Subcutaneous abdominal adipose tissue (tissue), 5 donors: Measurements from ENCODE around the gene CYS1.

Experiments
- H3K27ac ChIP-seq: one replicate; pipeline ENCODE4 v1.7.0; 2013; ENCODE audit warnings: low read depth, mild to moderate bottlenecking, inconsistent platforms, low read length, moderate library complexity
- H3K27me3 ChIP-seq, 5 donors: one replicate each; pipeline ENCODE4 v1.7.0; 2013; ENCODE audit warnings: low read length in 5 of 5, inconsistent platforms in 1 of 5; ENCODE audit not compliant: control insufficient read depth in 5 of 5, insufficient read depth in 4 of 5
- H3K36me3 ChIP-seq, 5 donors: one replicate each; pipeline ENCODE4 v1.7.0; 2013; ENCODE audit warnings: low read length in 5 of 5; ENCODE audit not compliant: control insufficient read depth in 5 of 5, insufficient read depth in 5 of 5
- H3K4me1 ChIP-seq, 5 donors: one replicate each; pipeline ENCODE4 v1.7.0; 2013; ENCODE audit warnings: low read length in 5 of 5, mild to moderate bottlenecking in 3 of 5, moderate library complexity in 1 of 5; ENCODE audit not compliant: control insufficient read depth in 5 of 5, insufficient read depth in 5 of 5
- H3K4me3 ChIP-seq, 5 donors: one replicate each; pipeline ENCODE4 v1.7.0; 2013; ENCODE audit warnings: low read length in 5 of 5, low read depth in 1 of 5
- H3K9ac ChIP-seq, 5 donors: one replicate each; pipeline ENCODE4 v1.7.0; 2013; ENCODE audit warnings: low read length in 5 of 5, mild to moderate bottlenecking in 4 of 5, moderate library complexity in 3 of 5
- H3K9me3 ChIP-seq, 5 donors: one replicate each; pipeline ENCODE4 v1.7.0; 2013; ENCODE audit warnings: low read length in 5 of 5; ENCODE audit not compliant: control insufficient read depth in 5 of 5
- donor health status: healthy.
- donor health status: healthy.
- donor health status: healthy.
- donor health status: healthy.
- donor health status: healthy.

Gene CYS1

GRCh38 chr2:10026940-10027569, 53.2 kb downstream of the CYS1 start:
- Histone ChIP-seq H3K9me3 (no peaks in the 10 kb centered on the region), H3K27me3 (no peaks in the 10 kb centered on the region), H3K36me3 (no peaks in the 10 kb centered on the region), H3K27ac (peak overlapping the region; percentile 63), H3K4me3 (no peak overlapping the region), H3K9ac (peak overlapping the region in 1 of 5 donors; percentile 26), H3K4me1 (peaks cover 20 to 38% (median 35%) of the 10 kb centered on the region in 5 donors)

DNA sequence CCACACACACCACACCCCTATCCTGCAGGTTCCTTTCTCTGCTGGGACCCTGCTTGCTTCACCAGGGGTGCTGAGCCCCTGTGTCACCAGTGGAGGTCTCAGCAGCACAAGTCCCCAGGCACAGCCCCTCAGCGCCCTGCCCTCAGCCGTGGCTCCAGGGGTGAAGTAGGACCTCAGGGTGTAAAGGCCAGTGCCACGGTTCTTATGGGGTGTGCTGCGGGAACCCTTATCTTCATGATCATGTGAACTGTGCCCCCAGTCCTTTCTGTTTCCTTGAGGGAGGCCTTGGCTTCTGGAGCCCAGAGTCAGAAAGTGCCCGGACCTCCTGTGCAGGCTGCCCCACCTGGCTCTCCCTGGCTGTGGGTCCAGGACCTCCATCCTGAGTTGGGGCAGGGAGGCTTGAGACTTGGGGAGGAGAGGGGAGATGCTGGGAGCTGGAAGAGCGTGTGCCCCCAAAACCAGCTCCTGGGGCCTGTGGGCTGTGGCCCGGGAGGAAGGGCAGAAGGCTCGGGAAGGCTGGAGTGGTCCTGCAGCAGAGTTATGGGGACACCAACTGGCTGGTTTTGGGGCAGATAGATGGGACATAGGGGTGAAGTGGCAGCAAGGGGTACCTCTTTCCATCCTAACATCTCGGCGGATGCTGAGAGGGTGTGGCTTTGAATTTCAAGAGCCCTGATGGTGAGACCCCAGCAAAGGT, 57.1 kb downstream of the CYS1 start:
- Histone ChIP-seq H3K27ac (no peak overlapping the region), H3K36me3 (no peaks in the 10 kb centered on the region), H3K9ac (no peak overlapping the region), H3K4me3 (no peak overlapping the region), H3K9me3 (no peaks in the 10 kb centered on the region), H3K4me1 (peaks cover 20 to 34% (median 20%) of the 10 kb centered on the region in 5 donors), H3K27me3 (no peaks in the 10 kb centered on the region)

DNA sequence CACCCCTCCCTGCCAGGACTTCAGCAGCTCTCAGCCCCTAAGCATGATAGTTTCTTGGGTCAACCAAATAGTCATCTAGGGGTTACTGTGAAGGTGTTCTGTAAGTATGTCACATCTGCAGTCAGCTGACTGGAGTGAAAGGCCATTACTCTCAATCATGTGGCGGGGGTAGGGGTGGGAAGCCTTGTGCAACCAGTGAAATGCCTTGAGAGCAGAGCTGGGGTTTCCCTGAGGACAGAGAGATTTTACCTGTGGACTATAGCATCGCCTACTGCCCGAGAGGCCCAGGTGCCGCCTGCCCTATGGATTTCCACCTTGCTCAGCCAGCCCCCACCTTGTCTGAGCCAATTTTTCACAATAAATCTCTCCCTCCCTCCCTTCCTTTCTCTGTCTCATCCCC, 57.8 kb downstream of the CYS1 start:
- Histone ChIP-seq H3K9me3 (peaks cover 0 to 2% (median under 1%) of the 10 kb centered on the region in 5 donors), H3K9ac (no peak overlapping the region), H3K27ac (no peak overlapping the region), H3K4me3 (no peak overlapping the region), H3K4me1 (peaks cover 13 to 28% (median 14%) of the 10 kb centered on the region in 5 donors), H3K27me3 (no peaks in the 10 kb centered on the region), H3K36me3 (no peaks in the 10 kb centered on the region)

DNA sequence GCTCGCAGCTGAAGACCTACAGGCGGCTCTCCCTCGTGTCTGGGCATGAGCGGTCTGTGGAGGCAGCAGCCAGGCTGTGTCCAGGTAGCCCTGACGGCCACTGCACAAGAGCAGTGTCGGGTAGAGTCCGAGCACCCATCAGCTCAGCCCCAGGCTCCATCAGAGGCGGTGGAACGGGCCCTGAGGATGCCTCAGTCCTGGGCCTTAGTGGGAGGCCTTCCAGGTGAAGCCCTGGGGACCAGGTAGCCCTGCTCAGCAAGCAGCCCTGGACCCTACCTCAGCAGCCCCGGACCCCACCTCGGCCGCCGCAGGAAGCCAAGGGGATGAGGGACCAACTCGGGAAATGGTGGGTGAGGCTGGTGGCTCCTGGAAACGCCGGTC, 58.2 kb downstream of the CYS1 start:
- Histone ChIP-seq H3K36me3 (no peaks in the 10 kb centered on the region), H3K4me3 (no peak overlapping the region), H3K27ac (no peak overlapping the region), H3K9ac (no peak overlapping the region), H3K27me3 (no peaks in the 10 kb centered on the region), H3K9me3 (peaks cover 0 to 5% (median 3%) of the 10 kb centered on the region in 5 donors), H3K4me1 (peaks cover 9 to 25% (median 11%) of the 10 kb centered on the region in 5 donors)

GRCh38 chr2:10019602-10020400, 60.4 kb downstream of the CYS1 start:
- H3K27ac ChIP-seq, result peak overlapping the region; percentile 84

GRCh38 chr2:10019174-10019573, 61.0 kb downstream of the CYS1 start:
- Histone ChIP-seq H3K9ac (peak overlapping the region in 3 of 5 donors; percentile 24 to 56 (median 49)), H3K27ac (peak overlapping the region; percentile 84), H3K36me3 (no peaks in the 10 kb centered on the region), H3K9me3 (peaks cover 0 to 5% (median 3%) of the 10 kb centered on the region in 5 donors), H3K4me3 (no peak overlapping the region), H3K4me1 (peaks cover 7 to 36% (median 20%) of the 10 kb centered on the region in 5 donors), H3K27me3 (no peaks in the 10 kb centered on the region)

More at GRCh38 chr2:10019602-10020400, 60.4 kb downstream of the CYS1 start:
- Histone ChIP-seq H3K27me3 (no peaks in the 10 kb centered on the region), H3K36me3 (no peaks in the 10 kb centered on the region), H3K9ac (peak overlapping the region in 3 of 5 donors; percentile 24 to 56 (median 49)), H3K4me3 (no peak overlapping the region), H3K4me1 (peaks cover 7 to 36% (median 20%) of the 10 kb centered on the region in 5 donors), H3K9me3 (peaks cover 0 to 5% (median 3%) of the 10 kb centered on the region in 5 donors)

GRCh38 chr2:10017313-10017941, 62.8 kb downstream of the CYS1 start:
- H3K27ac ChIP-seq, result peak overlapping the region; percentile 84
- H3K9ac ChIP-seq, result no peak overlapping the region
- H3K4me1 ChIP-seq, result peaks cover 7 to 36% (median 22%) of the 10 kb centered on the region in 5 donors
- no peaks in the 10 kb centered on the region for H3K27me3 ChIP-seq
- H3K9me3 ChIP-seq, result peaks cover 0 to 5% (median 3%) of the 10 kb centered on the region in 5 donors
- H3K4me3 ChIP-seq, result no peak overlapping the region
- H3K36me3 ChIP-seq, result no peaks in the 10 kb centered on the region

DNA sequence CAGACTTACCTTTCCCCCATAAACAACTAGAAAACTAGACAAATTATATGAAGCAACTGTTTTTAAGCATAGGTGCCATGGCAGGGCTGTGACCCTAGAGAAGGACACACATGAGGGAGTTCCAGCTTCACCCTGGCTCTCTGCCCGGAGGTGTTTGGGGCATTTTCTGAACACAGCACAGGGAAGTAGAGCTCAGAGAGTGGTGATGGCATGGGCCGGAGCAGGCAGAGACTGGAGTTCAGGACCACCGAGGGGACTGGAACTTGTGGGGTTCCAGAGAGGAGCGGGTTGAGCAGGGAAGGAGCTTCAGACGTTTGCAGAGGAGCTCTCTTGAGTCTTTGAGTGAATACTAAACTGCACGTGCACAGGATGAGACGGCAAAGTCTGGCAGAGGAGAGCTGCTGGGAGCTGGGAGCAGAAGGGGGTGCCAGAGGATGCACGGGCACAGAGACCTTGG, 63.4 kb downstream of the CYS1 start:
- H3K4me3 ChIP-seq, result no peak overlapping the region
- peaks cover 0 to 5% (median 3%) of the 10 kb centered on the region in 5 donors for H3K9me3 ChIP-seq
- H3K27me3 ChIP-seq, result no peaks in the 10 kb centered on the region
- H3K4me1 ChIP-seq, result peaks cover 7 to 38% (median 23%) of the 10 kb centered on the region in 5 donors
- peak overlapping the region; percentile 84 for H3K27ac ChIP-seq
- H3K9ac ChIP-seq, result no peak overlapping the region
- no peaks in the 10 kb centered on the region for H3K36me3 ChIP-seq

DNA sequence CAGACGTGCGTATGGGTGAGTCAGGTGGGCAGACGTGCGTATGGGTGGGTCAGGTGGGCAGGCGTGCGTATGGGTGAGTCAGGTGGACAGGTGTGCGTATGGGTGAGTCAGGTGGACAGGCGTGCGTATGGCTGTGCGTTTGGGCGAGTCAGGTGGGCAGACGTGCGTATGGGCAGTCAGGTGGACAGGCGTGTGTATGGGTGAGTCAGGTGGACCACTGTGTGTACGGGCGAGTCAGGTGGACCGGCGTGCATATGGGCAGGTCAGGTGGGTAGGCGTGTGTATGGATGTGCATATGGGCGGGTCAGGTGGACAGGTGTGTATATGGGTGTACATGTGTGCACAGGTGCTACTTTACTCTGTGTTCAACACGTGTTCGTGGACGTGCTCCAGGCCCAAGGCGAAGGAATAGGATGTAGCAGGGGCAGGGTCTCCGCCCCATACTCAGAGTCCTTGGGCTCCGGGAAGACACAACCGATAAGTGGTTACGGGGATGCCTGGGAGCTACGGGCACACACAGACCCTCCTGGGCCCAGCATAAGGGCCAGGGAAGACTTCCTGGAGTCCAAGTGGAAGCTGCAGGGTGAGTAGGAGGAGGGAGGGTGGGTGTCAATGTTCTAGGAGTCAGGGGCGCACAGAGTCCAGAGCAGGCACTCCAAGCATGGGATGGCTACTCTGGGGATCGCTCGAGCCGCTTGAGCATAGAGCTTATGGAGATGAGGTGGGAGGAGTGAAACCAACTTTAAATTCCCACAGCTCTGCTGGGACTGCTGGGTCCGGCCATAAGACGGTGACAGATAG, 64.0 kb downstream of the CYS1 start:
- no peak overlapping the region for H3K9ac ChIP-seq
- H3K4me1 ChIP-seq, result peaks cover 7 to 45% (median 23%) of the 10 kb centered on the region in 5 donors
- peaks cover 0 to 5% (median 3%) of the 10 kb centered on the region in 5 donors for H3K9me3 ChIP-seq
- no peak overlapping the region for H3K27ac ChIP-seq
- no peaks in the 10 kb centered on the region for H3K27me3 ChIP-seq
- H3K36me3 ChIP-seq, result no peaks in the 10 kb centered on the region
- H3K4me3 ChIP-seq, result no peak overlapping the region
